Epithelial cell of esophagus (primary cell): Measurements from ENCODE around the gene IREB2.
A peak's percentile ranks its signal among the peaks of the same experiment; 100 is the strongest.
"Not testable (repeated sequence)": the region's sequence is repeated elsewhere in the genome, so short reads cannot be mapped to it uniquely, and the experiment has no call there.

Experiments used
- DNase-seq: peaks from one replicate; pipeline ENCODE4 v3.0.0; 2010; ENCODE audit warnings: low read depth
- H3K4me3 ChIP-seq: 2 replicates; pipeline ENCODE4 v1.5.1; 2011; ENCODE audit warnings: mild to moderate bottlenecking, low read length, control low read depth
- TF ChIP-seq, protein P1 (sequence below): IDR thresholded peaks from 2 replicates; pipeline ENCODE4 v1.5.1; 2011; ENCODE audit warnings: low read depth, mild to moderate bottlenecking, low read length, control low read depth, inconsistent platforms; ENCODE audit not compliant: insufficient read depth; ENCODE audit errors: missing control alignments

IREB2 gene

DNA sequence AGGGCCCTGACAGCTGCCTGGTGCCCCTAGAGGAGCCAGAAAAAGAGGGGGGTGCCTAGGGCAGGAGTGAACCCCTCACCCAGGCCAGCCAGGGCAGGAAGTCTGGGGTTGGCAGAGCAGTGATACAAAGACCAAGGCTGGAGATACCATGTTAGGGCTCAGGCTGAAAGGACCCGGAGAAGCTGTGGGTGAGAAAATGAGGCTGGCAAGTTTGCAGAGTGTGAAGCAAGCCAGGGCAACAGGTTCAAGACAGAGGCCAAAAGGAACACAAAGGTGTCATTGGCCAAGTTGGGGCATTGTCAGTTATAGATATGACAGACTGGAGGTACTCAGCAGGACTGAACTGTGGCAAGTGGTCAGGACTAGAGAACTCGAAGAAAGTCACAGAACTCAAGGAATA is 40.6 kb upstream of the IREB2 start:
- DNase-seq, result no peak
- no peak overlapping the region for H3K4me3 ChIP-seq
- TF ChIP-seq, protein P1, sequence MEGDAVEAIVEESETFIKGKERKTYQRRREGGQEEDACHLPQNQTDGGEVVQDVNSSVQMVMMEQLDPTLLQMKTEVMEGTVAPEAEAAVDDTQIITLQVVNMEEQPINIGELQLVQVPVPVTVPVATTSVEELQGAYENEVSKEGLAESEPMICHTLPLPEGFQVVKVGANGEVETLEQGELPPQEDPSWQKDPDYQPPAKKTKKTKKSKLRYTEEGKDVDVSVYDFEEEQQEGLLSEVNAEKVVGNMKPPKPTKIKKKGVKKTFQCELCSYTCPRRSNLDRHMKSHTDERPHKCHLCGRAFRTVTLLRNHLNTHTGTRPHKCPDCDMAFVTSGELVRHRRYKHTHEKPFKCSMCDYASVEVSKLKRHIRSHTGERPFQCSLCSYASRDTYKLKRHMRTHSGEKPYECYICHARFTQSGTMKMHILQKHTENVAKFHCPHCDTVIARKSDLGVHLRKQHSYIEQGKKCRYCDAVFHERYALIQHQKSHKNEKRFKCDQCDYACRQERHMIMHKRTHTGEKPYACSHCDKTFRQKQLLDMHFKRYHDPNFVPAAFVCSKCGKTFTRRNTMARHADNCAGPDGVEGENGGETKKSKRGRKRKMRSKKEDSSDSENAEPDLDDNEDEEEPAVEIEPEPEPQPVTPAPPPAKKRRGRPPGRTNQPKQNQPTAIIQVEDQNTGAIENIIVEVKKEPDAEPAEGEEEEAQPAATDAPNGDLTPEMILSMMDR, result no peak

GRCh38 chr15:78398076-78398825 is 39.8 kb upstream of the IREB2 start:
- no peak overlapping the region for H3K4me3 ChIP-seq
- TF ChIP-seq, protein P1, result no peak
- no peak for DNase-seq

DNA sequence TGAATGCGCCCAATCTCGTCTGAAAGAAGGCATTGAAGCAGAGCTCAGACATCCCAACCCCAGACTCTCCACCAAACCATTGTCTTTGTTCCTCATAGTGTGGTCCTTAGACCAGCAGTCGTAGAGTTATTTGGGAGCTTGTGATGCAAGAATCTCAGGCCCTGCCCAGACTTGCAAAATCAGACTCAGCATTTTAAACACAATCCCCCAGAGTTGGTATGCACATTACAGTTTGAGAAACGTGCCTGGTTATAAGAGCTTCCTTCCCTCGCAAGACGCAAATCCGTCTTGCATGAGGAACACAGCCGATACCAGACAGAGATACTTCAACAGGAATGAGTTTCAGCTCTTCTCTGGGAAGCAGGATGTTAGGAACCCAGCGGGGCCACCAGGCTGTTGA is 38.9 kb upstream of the IREB2 start:
- peak; percentile 66 for DNase-seq
- H3K4me3 ChIP-seq, result no peak overlapping the region
- TF ChIP-seq, protein P1, result no peak

- H3K4me3 ChIP-seq, result no peak overlapping the region
- TF ChIP-seq, protein P1, result no peak
- no peak for DNase-seq
Measured at GRCh38 chr15:78402061-78402610, 35.9 kb upstream of the IREB2 start.

- H3K4me3 ChIP-seq, result no peak overlapping the region
- no peak for DNase-seq
- TF ChIP-seq, protein P1, result no peak
Measured at GRCh38 chr15:78404125-78404524, 33.9 kb upstream of the IREB2 start.

GRCh38 chr15:78404796-78405195 is 33.2 kb upstream of the IREB2 start:
- H3K4me3 ChIP-seq, DNase-seq: not testable (repeated sequence)

- TF ChIP-seq, protein P1, result no peak
- DNase-seq, result no peak
- no peak overlapping the region for H3K4me3 ChIP-seq
Measured at GRCh38 chr15:78405336-78405924, 32.6 kb upstream of the IREB2 start.
